Natural killer cell (primary cell): ENCODE results near the gene PPP1R3C. TPM values are rescaled to one million over a fixed set of nuclear protein-coding genes. Genes with fewer than 3 reads are reported as not detected.

Experiments used
- ATAC-seq, 3 donors: fragments of 150-1000 bp in 2 of 3; fragments of 200-7000 bp in 1 of 3; cut with Tn5 transposase; 1 replicate in 1 of 3; 2 replicates in 2 of 3; pipeline ENCODE4 v1.10.0; 2021; ENCODE audit warnings: mild to moderate bottlenecking in 2 of 3, moderate library complexity in 2 of 3
- DNase-seq, 2 donors: peaks; one replicate each; pipeline versions ENCODE4 v3.0.0 to v3.0.0-alpha.2; 2013 to 2021; ENCODE audit warnings: mixed read lengths in 1 of 2
- H3K27ac ChIP-seq: one replicate; pipeline ENCODE4 v1.5.1; 2013; ENCODE audit warnings: mild to moderate bottlenecking, low read length
- H3K27me3 ChIP-seq: one replicate; pipeline ENCODE4 v1.6.1; 2013; ENCODE audit warnings: low read length; ENCODE audit not compliant: control insufficient read depth, insufficient read depth
- H3K36me3 ChIP-seq: one replicate; pipeline ENCODE4 v1.6.1; 2013; ENCODE audit warnings: low read length; ENCODE audit not compliant: control insufficient read depth, insufficient read depth
- H3K4me1 ChIP-seq: one replicate; pipeline ENCODE4 v1.6.1; 2013; ENCODE audit warnings: low read length; ENCODE audit not compliant: control insufficient read depth, insufficient read depth
- H3K4me3 ChIP-seq: one replicate; pipeline ENCODE4 v1.5.1; 2013; ENCODE audit warnings: low read length
- H3K9me3 ChIP-seq: one replicate; pipeline ENCODE4 v1.6.1; 2013; ENCODE audit warnings: low read length; ENCODE audit not compliant: control insufficient read depth, insufficient read depth
- H3K27ac Mint-ChIP-seq, 2 donors: one replicate each; pipeline ENCODE4 v1.8.0; 2022; ENCODE audit warnings: mild to moderate bottlenecking in 2 of 2, mixed read lengths in 2 of 2, moderate library complexity in 1 of 2
- H3K27me3 Mint-ChIP-seq, 2 donors: one replicate each; pipeline ENCODE4 v1.8.0; 2022; ENCODE audit warnings: low read depth in 2 of 2, mixed read lengths in 2 of 2
- H3K36me3 Mint-ChIP-seq: one replicate; pipeline ENCODE4 v1.8.0; 2022; ENCODE audit warnings: mixed read lengths
- H3K4me1 Mint-ChIP-seq, 2 donors: one replicate each; pipeline ENCODE4 v1.8.0; 2022; ENCODE audit warnings: mixed read lengths in 2 of 2
- H3K4me3 Mint-ChIP-seq: one replicate; pipeline ENCODE4 v1.8.0; 2022; ENCODE audit warnings: mild to moderate bottlenecking, moderate library complexity, mixed read lengths
- H3K9me3 Mint-ChIP-seq, 2 donors: one replicate each; pipeline ENCODE4 v1.8.0; 2022; ENCODE audit warnings: mixed read lengths in 2 of 2
- WGBS: methylation state at CpG from one replicate; pipeline ENCODE4 v1.1.7; 2013; ENCODE audit warnings: missing lambda C conversion rate; ENCODE audit not compliant: insufficient coverage; 5-methylcytosine and 5-hydroxymethylcytosine counted together
- intact Hi-C: fragments of 100-400 bp; cut with micrococcal nuclease; formaldehyde crosslinking; loops from one replicate; pipeline ENCODE4 v1.14.2; 2022
- total RNA-seq, 4 donors: library from RNA; stranded (reverse); fragments of 120-200 nt in 1 of 4; gene quantifications; one replicate each; pipeline versions ENCODE4 v1.2.3 to v1.2.4, GENCODE V29; 2013 to 2022
- TF ChIP-seq, protein P1 (sequence below): fragments of 200-600 bp; IDR thresholded peaks from one replicate; pipeline ENCODE4 v1.8.0; 2022; ENCODE audit warnings: antibody characterized with exemption

PPP1R3C gene
- total RNA-seq, 3 donors from 2014 or later (not counting 1 experiment from before 2014, with no cell fraction given) = not detected

DNA sequence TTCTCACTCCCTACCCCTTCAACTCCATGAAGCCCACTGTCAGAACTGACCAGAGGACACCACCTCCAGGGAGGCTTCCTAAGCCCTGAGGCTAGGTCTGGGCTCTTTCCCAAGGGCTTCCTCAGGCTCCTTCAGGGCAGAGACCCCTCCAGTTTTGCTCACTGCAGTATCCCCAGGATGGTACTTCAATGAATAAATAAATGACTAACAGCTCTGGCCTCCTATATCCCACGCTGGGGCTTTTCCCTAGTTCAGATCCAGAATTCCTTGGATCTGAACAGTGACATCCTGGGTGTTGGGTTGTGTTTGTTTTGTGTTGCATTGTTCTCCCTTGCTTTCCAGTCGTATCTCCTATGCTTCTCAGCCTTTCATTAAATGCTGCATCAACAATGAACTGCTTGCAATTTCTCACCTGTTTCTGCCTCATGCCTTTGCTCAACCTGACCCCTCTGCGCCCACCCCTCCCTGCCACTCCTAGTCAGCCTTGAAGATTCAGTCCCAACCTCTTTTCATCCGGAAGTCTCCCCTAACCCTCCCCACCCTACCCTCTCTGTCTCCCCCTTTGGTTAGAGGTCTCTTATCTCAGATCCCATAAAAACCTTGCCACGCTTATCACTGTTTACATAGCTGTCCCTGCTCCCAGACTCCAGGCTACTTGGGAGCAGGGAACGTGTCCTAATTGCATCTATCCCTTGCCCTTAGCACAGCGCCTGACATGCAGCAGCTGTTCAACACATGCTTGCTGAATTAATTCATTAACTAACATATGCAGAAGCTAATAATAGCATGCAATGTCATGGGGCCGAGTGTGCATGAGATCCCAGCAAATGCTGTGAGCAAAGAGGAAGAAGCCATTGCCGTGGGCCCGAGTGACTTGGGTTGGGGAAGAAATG, 41.7 kb downstream of the PPP1R3C start:
- no peaks in the 10 kb centered on the region for H3K9me3 ChIP-seq
- Mint-ChIP-seq H3K4me1 (no peaks in the 10 kb centered on the region), H3K27ac (no peak overlapping the region), H3K4me3 (no peak overlapping the region), H3K9me3 (no peaks in the 10 kb centered on the region), H3K36me3 (no peaks in the 10 kb centered on the region), H3K27me3 (peaks cover 14 to 15% of the 10 kb centered on the region in 2 donors)
- intact Hi-C loops = no loop called here
- H3K27me3 ChIP-seq = no peaks in the 10 kb centered on the region
- DNase-seq (no peak), ATAC-seq (no peak)
- TF ChIP-seq, protein P1, sequence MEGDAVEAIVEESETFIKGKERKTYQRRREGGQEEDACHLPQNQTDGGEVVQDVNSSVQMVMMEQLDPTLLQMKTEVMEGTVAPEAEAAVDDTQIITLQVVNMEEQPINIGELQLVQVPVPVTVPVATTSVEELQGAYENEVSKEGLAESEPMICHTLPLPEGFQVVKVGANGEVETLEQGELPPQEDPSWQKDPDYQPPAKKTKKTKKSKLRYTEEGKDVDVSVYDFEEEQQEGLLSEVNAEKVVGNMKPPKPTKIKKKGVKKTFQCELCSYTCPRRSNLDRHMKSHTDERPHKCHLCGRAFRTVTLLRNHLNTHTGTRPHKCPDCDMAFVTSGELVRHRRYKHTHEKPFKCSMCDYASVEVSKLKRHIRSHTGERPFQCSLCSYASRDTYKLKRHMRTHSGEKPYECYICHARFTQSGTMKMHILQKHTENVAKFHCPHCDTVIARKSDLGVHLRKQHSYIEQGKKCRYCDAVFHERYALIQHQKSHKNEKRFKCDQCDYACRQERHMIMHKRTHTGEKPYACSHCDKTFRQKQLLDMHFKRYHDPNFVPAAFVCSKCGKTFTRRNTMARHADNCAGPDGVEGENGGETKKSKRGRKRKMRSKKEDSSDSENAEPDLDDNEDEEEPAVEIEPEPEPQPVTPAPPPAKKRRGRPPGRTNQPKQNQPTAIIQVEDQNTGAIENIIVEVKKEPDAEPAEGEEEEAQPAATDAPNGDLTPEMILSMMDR = no peak
- WGBS = 64% methylated on average over 9 of the region's 10 CpGs
- no peaks in the 10 kb centered on the region for H3K36me3 ChIP-seq
- no peak overlapping the region for H3K27ac ChIP-seq
- no peaks in the 10 kb centered on the region for H3K4me1 ChIP-seq
- H3K4me3 ChIP-seq = no peak overlapping the region

DNA sequence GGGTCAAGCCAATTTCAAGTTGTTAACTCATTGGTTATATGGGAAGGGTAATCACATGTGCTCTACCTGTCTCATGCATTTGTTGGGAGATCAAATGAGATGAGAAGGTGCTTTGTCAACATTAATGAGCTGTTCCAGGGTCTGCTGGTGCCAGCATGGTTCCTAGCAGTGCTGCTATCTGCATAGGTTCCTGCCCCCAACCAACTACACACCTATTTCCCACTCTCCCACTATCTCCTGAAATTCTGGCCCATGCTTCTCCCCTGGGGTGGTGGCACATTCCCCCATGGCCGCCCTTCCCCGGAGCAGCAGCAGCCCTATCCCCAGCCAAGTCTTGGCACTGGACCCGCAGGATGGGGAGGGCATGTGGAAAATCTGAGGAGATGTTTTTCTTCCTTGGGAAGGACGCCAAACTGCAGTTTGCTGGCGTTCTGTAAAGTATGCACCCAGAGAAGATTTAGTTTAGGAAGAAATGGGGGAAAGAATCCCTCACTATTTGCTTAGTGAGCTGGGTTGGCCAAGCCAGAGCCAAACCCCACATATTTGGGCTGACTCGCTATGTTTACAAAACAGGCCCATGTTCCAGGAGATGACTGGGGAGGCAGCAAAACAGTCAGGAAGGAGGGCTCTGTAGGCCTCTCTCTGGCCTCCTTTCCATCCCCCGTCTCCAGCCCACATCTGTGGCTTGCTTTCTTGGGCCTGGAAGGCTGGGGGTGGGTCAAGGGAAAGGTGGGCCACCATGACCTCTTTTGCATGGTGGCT, 42.5 kb downstream of the PPP1R3C start:
- H3K27ac Mint-ChIP-seq = no peak overlapping the region
- intact Hi-C loops = no loop called here
- Histone ChIP-seq H3K4me3 (no peak overlapping the region), H3K27me3 (no peaks in the 10 kb centered on the region), H3K36me3 (no peaks in the 10 kb centered on the region), H3K4me1 (no peaks in the 10 kb centered on the region), H3K9me3 (no peaks in the 10 kb centered on the region), H3K27ac (no peak overlapping the region)
- H3K4me1 Mint-ChIP-seq = no peaks in the 10 kb centered on the region
- H3K9me3 Mint-ChIP-seq = no peaks in the 10 kb centered on the region
- TF ChIP-seq, protein P1 = no peak
- 91% methylated on average over 7 of the region's 7 CpGs for WGBS
- H3K4me3 Mint-ChIP-seq = no peak overlapping the region
- DNase-seq (no peak), ATAC-seq (no peak)
- H3K27me3 Mint-ChIP-seq = peaks cover 11 to 15% of the 10 kb centered on the region in 2 donors
- H3K36me3 Mint-ChIP-seq = no peaks in the 10 kb centered on the region

DNA sequence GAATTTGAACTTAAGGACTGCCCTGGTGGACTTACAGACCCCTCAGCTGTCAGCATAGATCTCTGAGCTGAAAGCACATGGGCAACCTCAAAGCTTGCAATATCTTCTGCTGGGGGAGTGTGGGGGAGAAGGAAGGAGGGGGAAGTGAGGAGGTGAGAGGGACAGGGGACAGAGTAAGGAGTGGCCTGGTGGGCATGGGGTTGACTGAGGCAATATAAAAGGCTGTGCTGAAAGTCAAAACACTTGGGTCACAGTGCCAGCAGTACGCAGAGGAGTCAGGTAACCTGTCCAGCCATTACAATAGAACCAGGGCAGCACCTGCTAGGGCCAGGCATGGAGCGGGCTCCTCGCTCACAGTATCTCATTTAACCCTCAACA, 43.2 kb downstream of the PPP1R3C start:
- Histone ChIP-seq H3K4me3 (no peak overlapping the region), H3K27me3 (no peaks in the 10 kb centered on the region), H3K27ac (no peak overlapping the region), H3K4me1 (no peaks in the 10 kb centered on the region), H3K9me3 (no peaks in the 10 kb centered on the region), H3K36me3 (no peaks in the 10 kb centered on the region)
- H3K4me1 Mint-ChIP-seq = no peaks in the 10 kb centered on the region
- no peak overlapping the region for H3K27ac Mint-ChIP-seq
- H3K4me3 Mint-ChIP-seq = no peak overlapping the region
- H3K9me3 Mint-ChIP-seq = no peaks in the 10 kb centered on the region
- H3K36me3 Mint-ChIP-seq = no peaks in the 10 kb centered on the region
- TF ChIP-seq, protein P1 = no peak
- DNase-seq (no peak), ATAC-seq (no peak)
- WGBS = 89% methylated on average over 1 of the region's 3 CpGs
- peaks cover 11 to 15% of the 10 kb centered on the region in 2 donors for H3K27me3 Mint-ChIP-seq
- intact Hi-C loops = no loop called here
